Karpas-422 (cell line): ENCODE results near the gene CCDC85B. TPM values are rescaled to one million over a fixed set of nuclear protein-coding genes. Genes with fewer than 3 reads are reported as not detected.

Experiments used
- DNase-seq: peaks from one replicate; pipeline ENCODE4 v3.0.0-alpha.2; 2015
- H2AFZ ChIP-seq: fragments of 200-600 bp; sonication (generic); 2 replicates; pipeline ENCODE4 v1.6.1; 2014; ENCODE audit warnings: antibody characterized with exemption, low read length, mixed read lengths
- H3K27ac ChIP-seq: fragments of 200-600 bp; sonication (generic); 2 replicates; pipeline ENCODE4 v1.5.1; 2014; ENCODE audit warnings: mild to moderate bottlenecking, low read length, moderate library complexity
- H3K27me3 ChIP-seq: fragments of 200-600 bp; sonication (generic); 2 replicates; pipeline ENCODE4 v1.6.1; 2014; ENCODE audit warnings: low read length, mixed read lengths
- H3K36me3 ChIP-seq: fragments of 200-600 bp; sonication (generic); 2 replicates; pipeline ENCODE4 v1.6.1; 2014; ENCODE audit warnings: low read length, mixed read lengths; ENCODE audit not compliant: insufficient read depth
- H3K4me1 ChIP-seq: fragments of 200-600 bp; sonication (generic); 2 replicates; pipeline ENCODE4 v1.6.1; 2014; ENCODE audit warnings: mild to moderate bottlenecking, low read length, mixed read lengths
- H3K4me2 ChIP-seq: fragments of 200-600 bp; sonication (generic); 2 replicates; pipeline ENCODE4 v1.6.1; 2014; ENCODE audit warnings: low read length, low read depth, mild to moderate bottlenecking; ENCODE audit not compliant: poor library complexity, severe bottlenecking
- H3K4me3 ChIP-seq: fragments of 200-600 bp; sonication (generic); 2 replicates; pipeline ENCODE4 v1.5.1; 2014; ENCODE audit warnings: mild to moderate bottlenecking, antibody characterized with exemption, low read length, mixed read lengths
- H3K79me2 ChIP-seq: fragments of 200-600 bp; sonication (generic); 2 replicates; pipeline ENCODE4 v1.6.1; 2014; ENCODE audit warnings: mild to moderate bottlenecking, low read length, mixed read lengths
- H3K9ac ChIP-seq: fragments of 200-600 bp; sonication (generic); 2 replicates; pipeline ENCODE4 v1.6.0; 2014; ENCODE audit warnings: low read length
- H3K9me2 ChIP-seq: fragments of 200-600 bp; sonication (generic), shearing (Covaris generic); replicated peaks from 2 replicates; pipeline ENCODE4 v1.6.0; 2014; ENCODE audit warnings: mild to moderate bottlenecking, low read length, moderate library complexity; ENCODE audit not compliant: insufficient read depth
- H3K9me3 ChIP-seq: fragments of 300-700, 200-600 bp; sonication (generic); 2 replicates; pipeline ENCODE4 v1.6.1; 2014; ENCODE audit warnings: low read length, mixed read lengths
- H4K20me1 ChIP-seq: fragments of 200-600 bp; sonication (generic); 2 replicates; pipeline ENCODE4 v1.6.1; 2014; ENCODE audit warnings: mild to moderate bottlenecking, antibody characterized with exemption, low read length, low read depth; ENCODE audit not compliant: insufficient read depth
- total RNA-seq: library from RNA; depleted of rRNA; stranded (reverse); fragments of >200 nt; shearing (Covaris generic); gene quantifications from 2 replicates; pipeline ENCODE4 v1.2.3, GENCODE V29; 2014; ENCODE audit warnings: low replicate concordance; rRNA removed

The CCDC85B gene
- total RNA-seq, 1 experiment from 2014 or later = 21.3 TPM

- Histone ChIP-seq H4K20me1 (no peaks in the 10 kb centered on the region), H3K27ac (no peak overlapping the region), H3K79me2 (no peaks in the 10 kb centered on the region), H3K36me3 (no peaks in the 10 kb centered on the region), H3K27me3 (no peaks in the 10 kb centered on the region), H3K9me2 (no peaks in the 10 kb centered on the region), H3K4me1 (no peaks in the 10 kb centered on the region), H3K9ac (no peak overlapping the region), H3K4me2 (no peak overlapping the region), H3K4me3 (no peak overlapping the region), H2AFZ (no peak overlapping the region), H3K9me3 (no peaks in the 10 kb centered on the region)
- no peak for DNase-seq
These were observed 43.5 kb downstream of the CCDC85B start for GRCh38 chr11:65934014-65934413.

- Histone ChIP-seq H3K9me2 (no peaks in the 10 kb centered on the region), H3K4me3 (no peak overlapping the region), H3K4me2 (no peak overlapping the region), H3K79me2 (no peaks in the 10 kb centered on the region), H3K9me3 (no peaks in the 10 kb centered on the region), H3K36me3 (no peaks in the 10 kb centered on the region), H3K27ac (no peak overlapping the region), H3K27me3 (no peaks in the 10 kb centered on the region), H4K20me1 (no peaks in the 10 kb centered on the region), H3K4me1 (peaks cover 4% of the 10 kb centered on the region), H3K9ac (no peak overlapping the region), H2AFZ (no peak overlapping the region)
- no peak for DNase-seq
These were observed 47.3 kb downstream of the CCDC85B start for GRCh38 chr11:65937766-65938165.

Other genes starting within 250 kb of the CCDC85B start
- gene RELA, start 227.8 kb upstream of the CCDC85B start, total RNA-seq = 42.6 and 44.0 TPM in 2 replicates
- gene KAT5, start 178.4 kb upstream of the CCDC85B start, total RNA-seq = 17.8 and 23.9 TPM in 2 replicates
- 70.7 and 133 TPM in 2 replicates for gene RNASEH2C, start 169.9 kb upstream of the CCDC85B start, total RNA-seq
- 11.1 and 19.8 TPM in 2 replicates for gene AP5B1, start 109.7 kb upstream of the CCDC85B start, total RNA-seq
- not detected in 2 replicates for gene OVOL1, start 103.6 kb upstream of the CCDC85B start, total RNA-seq
- not detected in 2 replicates for gene SNX32, start 56.7 kb upstream of the CCDC85B start, total RNA-seq
- gene CFL1, start 32.5 kb upstream of the CCDC85B start, total RNA-seq = 514 and 827 TPM in 2 replicates
- 41.3 and 89.0 TPM in 2 replicates for gene MUS81, start 30.2 kb upstream of the CCDC85B start, total RNA-seq
- gene EFEMP2, start 17.9 kb upstream of the CCDC85B start, total RNA-seq = 1.3 and 2.6 TPM in 2 replicates
- gene CTSW, start 10.8 kb upstream of the CCDC85B start, total RNA-seq = not detected in 2 replicates
- 207 and 248 TPM in 2 replicates for gene FIBP, start 2.2 kb upstream of the CCDC85B start, total RNA-seq
- gene FOSL1, start 9.7 kb downstream of the CCDC85B start, total RNA-seq = not detected in 2 replicates
- 7.3 and 11.0 TPM in 2 replicates for gene C11orf68, start 28.4 kb downstream of the CCDC85B start, total RNA-seq
- gene DRAP1, start 28.8 kb downstream of the CCDC85B start, total RNA-seq = 66.2 and 111 TPM in 2 replicates
- gene TSGA10IP, start 54.8 kb downstream of the CCDC85B start, total RNA-seq = not detected in 2 replicates
- gene SART1, start 71.1 kb downstream of the CCDC85B start, total RNA-seq = 23.1 and 63.2 TPM in 2 replicates
- 39.4 and 57.0 TPM in 2 replicates for gene EIF1AD, start 111.5 kb downstream of the CCDC85B start, total RNA-seq
- gene BANF1, start 111.8 kb downstream of the CCDC85B start, total RNA-seq = 44.3 and 84.2 TPM in 2 replicates
- gene CST6, start 121.3 kb downstream of the CCDC85B start, total RNA-seq = not detected in 2 replicates
- not detected in 2 replicates for gene CATSPER1, start 135.8 kb downstream of the CCDC85B start, total RNA-seq
- not detected in 2 replicates for gene GAL3ST3, start 158.5 kb downstream of the CCDC85B start, total RNA-seq
- 89.0 and 166 TPM in 2 replicates for gene SF3B2, start 161.7 kb downstream of the CCDC85B start, total RNA-seq
- gene PACS1, start 179.6 kb downstream of the CCDC85B start, total RNA-seq = 60.5 and 81.1 TPM in 2 replicates